ENCODE measurements around the gene EFNA3.

The EFNA3 gene

DNA sequence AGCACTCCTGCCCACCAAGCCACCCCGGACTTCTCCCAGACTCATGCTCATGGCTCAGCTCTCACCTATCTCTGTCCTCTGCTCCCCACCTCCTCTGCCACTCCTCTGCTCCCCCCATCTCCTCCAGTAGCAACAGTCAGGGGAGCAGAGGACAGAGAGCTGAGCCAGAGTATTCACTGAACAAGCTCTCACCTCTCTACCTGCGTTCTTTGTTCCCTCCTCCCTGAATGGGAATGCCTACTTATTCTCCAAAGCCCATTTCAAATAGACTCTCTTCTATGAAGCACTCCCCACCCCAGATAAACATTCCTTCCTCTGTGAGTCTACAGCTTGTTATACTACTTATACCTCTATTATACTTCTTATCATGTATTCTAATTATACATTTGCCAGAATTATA is 42.6 kb downstream of the EFNA3 start (continued):
- TF ChIP-seq ZNF513 (tag by site-specific recombination; IDR thresholded peaks at IDR 0.05) (no peak), ZNF404 (tag by site-specific recombination; IDR thresholded peaks at IDR 0.05) (no peak), EGR2 (tag by site-specific recombination; IDR thresholded peaks at IDR 0.05; ENCODE audit: low read depth) (no peak)

GRCh38 chr1:155122308-155122707 is 43.7 kb downstream of the EFNA3 start:
- H3K4me1 ChIP-seq (ENCODE audit: control insufficient read depth, insufficient read depth, low read length): 0 out of 2 replicates have a peak, but pooled peaks cover 4% of the 10 kb centered on the region
- no peak overlapping the region for H3K4me3 ChIP-seq (ENCODE audit: low read depth, low read length)
- no peaks in the 10 kb centered on the region for H3K9me3 ChIP-seq (ENCODE audit: control insufficient read depth, insufficient read depth, low read depth, low read length)
- H3K27ac ChIP-seq (ENCODE audit: extremely low read depth, low read depth, low read length): no peak overlapping the region
- H3K36me3 ChIP-seq (ENCODE audit: control insufficient read depth in 2 of 2, insufficient read depth in 1 of 2, low read length in 2 of 2): no peaks in the 10 kb centered on the region
- CTCF ChIA-PET: interaction anchor here (0.7 to 4.2 kb wide), 7 partner anchors 22 to 1320 kb away, joined by 3 to 30 read pairs (median 3); partner anchors contain the start of gene KRTCAP2
- TF ChIP-seq, protein P1, sequence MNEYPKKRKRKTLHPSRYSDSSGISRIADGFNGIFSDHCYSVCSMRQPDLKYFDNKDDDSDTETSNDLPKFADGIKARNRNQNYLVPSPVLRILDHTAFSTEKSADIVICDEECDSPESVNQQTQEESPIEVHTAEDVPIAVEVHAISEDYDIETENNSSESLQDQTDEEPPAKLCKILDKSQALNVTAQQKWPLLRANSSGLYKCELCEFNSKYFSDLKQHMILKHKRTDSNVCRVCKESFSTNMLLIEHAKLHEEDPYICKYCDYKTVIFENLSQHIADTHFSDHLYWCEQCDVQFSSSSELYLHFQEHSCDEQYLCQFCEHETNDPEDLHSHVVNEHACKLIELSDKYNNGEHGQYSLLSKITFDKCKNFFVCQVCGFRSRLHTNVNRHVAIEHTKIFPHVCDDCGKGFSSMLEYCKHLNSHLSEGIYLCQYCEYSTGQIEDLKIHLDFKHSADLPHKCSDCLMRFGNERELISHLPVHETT (tag by site-specific recombination; IDR thresholded peaks at IDR 0.05): no peak
- no peak for TF ChIP-seq OSR2 (tag by site-specific recombination; IDR thresholded peaks at IDR 0.05)
- no peak for TF ChIP-seq MEIS1 (CRISPR knock-in tag; IDR thresholded peaks at IDR 0.05; ENCODE audit: borderline replicate concordance)
- peak; percentile 65 for TF ChIP-seq ZFHX2 (tag by site-specific recombination; conservative IDR thresholded peaks at IDR 0.05)
- no peak for TF ChIP-seq KLF9 (tag by site-specific recombination; IDR thresholded peaks at IDR 0.05; ENCODE audit: low read depth)
- no peak for TF ChIP-seq ZNF174 (tag by site-specific recombination; IDR thresholded peaks at IDR 0.05)
- TF ChIP-seq, protein P2, sequence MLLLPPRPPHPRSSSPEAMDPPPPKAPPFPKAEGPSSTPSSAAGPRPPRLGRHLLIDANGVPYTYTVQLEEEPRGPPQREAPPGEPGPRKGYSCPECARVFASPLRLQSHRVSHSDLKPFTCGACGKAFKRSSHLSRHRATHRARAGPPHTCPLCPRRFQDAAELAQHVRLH (tag by site-specific recombination; IDR thresholded peaks at IDR 0.05): no peak
- TF ChIP-seq ZIC2 (tag by site-specific recombination; IDR thresholded peaks at IDR 0.05): peak; percentile 77
- TF ChIP-seq EGR2 (tag by site-specific recombination; IDR thresholded peaks at IDR 0.05; ENCODE audit: low read depth): peak; percentile 86
- no peak for TF ChIP-seq ZNF391 (tag by site-specific recombination; IDR thresholded peaks at IDR 0.05; ENCODE audit: borderline replicate concordance, low read depth)
- no peak for TF ChIP-seq GFI1B (tag by site-specific recombination; IDR thresholded peaks at IDR 0.05)
- no peak for TF ChIP-seq ZFP41 (tag by site-specific recombination; IDR thresholded peaks at IDR 0.05; ENCODE audit: borderline replicate concordance)
- TF ChIP-seq, protein P3, sequence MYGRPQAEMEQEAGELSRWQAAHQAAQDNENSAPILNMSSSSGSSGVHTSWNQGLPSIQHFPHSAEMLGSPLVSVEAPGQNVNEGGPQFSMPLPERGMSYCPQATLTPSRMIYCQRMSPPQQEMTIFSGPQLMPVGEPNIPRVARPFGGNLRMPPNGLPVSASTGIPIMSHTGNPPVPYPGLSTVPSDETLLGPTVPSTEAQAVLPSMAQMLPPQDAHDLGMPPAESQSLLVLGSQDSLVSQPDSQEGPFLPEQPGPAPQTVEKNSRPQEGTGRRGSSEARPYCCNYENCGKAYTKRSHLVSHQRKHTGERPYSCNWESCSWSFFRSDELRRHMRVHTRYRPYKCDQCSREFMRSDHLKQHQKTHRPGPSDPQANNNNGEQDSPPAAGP (tag by site-specific recombination; IDR thresholded peaks at IDR 0.05): no peak
- no peak for TF ChIP-seq ZNF350 (tag by site-specific recombination; IDR thresholded peaks at IDR 0.05)
- TF ChIP-seq HOXD13 (CRISPR knock-in tag; IDR thresholded peaks at IDR 0.05; ENCODE audit: borderline replicate concordance): no peak
- TF ChIP-seq GLIS1 (tag by site-specific recombination; IDR thresholded peaks at IDR 0.05): peak; percentile 27; the same call in 1 of the 2 replicates
- POLR2A ChIA-PET: no interaction called here

DNA sequence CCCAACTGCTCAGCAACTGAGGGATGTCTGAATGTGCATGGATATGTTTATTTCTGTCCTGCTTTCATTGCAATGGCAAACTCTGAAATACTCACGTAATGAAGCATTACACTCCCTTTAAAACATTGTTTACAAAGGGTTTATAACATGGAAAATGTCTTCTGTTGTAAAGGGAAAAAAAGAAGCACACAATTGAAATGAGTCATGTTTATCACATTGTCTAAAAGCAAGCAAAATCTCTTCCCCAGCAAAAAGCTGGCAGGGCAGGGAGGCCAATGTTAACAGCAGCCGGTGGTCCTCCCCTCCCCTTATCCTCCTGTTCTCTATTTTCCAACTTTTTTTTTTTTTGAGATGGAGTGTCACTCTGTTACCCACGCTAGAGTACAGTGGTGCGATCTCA is 45.2 kb downstream of the EFNA3 start:
- peaks cover 10% of the 10 kb centered on the region; the same call in 1 of the 2 replicates for H3K4me1 ChIP-seq (ENCODE audit: control insufficient read depth, insufficient read depth, low read length)
- H3K9me3 ChIP-seq (ENCODE audit: control insufficient read depth, insufficient read depth, low read depth, low read length): no peaks in the 10 kb centered on the region
- ChIA-PET CTCF (interaction anchor here (0.6 to 1.0 kb wide), 5 partner anchors 9 to 84 kb away, joined by 3 to 6 read pairs (median 4); no protein-coding TSS in a partner anchor), POLR2A (interaction anchor here (1.5 kb wide), 1 partner anchor 11 kb away, joined by 4 read pairs; no protein-coding TSS in a partner anchor)
- H3K4me3 ChIP-seq (ENCODE audit: low read depth, low read length): no peak overlapping the region
- no peaks in the 10 kb centered on the region for H3K36me3 ChIP-seq (ENCODE audit: control insufficient read depth in 2 of 2, insufficient read depth in 1 of 2, low read length in 2 of 2)
- no peak overlapping the region for H3K27ac ChIP-seq (ENCODE audit: extremely low read depth, low read depth, low read length)
- TF ChIP-seq RBAK (tag by site-specific recombination; IDR thresholded peaks at IDR 0.05) (no peak), ZEB2 (tag by site-specific recombination; IDR thresholded peaks at IDR 0.05) (0 out of 2 replicates have a peak, but pooled peaks have one; percentile 12), KLF8 (tag by site-specific recombination; IDR thresholded peaks at IDR 0.05) (no peak)
- TF ChIP-seq, protein P4, sequence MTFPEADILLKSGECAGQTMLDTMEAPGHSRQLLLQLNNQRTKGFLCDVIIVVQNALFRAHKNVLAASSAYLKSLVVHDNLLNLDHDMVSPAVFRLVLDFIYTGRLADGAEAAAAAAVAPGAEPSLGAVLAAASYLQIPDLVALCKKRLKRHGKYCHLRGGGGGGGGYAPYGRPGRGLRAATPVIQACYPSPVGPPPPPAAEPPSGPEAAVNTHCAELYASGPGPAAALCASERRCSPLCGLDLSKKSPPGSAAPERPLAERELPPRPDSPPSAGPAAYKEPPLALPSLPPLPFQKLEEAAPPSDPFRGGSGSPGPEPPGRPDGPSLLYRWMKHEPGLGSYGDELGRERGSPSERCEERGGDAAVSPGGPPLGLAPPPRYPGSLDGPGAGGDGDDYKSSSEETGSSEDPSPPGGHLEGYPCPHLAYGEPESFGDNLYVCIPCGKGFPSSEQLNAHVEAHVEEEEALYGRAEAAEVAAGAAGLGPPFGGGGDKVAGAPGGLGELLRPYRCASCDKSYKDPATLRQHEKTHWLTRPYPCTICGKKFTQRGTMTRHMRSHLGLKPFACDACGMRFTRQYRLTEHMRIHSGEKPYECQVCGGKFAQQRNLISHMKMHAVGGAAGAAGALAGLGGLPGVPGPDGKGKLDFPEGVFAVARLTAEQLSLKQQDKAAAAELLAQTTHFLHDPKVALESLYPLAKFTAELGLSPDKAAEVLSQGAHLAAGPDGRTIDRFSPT (tag by site-specific recombination; IDR thresholded peaks at IDR 0.05): no peak
- TF ChIP-seq, protein P5, sequence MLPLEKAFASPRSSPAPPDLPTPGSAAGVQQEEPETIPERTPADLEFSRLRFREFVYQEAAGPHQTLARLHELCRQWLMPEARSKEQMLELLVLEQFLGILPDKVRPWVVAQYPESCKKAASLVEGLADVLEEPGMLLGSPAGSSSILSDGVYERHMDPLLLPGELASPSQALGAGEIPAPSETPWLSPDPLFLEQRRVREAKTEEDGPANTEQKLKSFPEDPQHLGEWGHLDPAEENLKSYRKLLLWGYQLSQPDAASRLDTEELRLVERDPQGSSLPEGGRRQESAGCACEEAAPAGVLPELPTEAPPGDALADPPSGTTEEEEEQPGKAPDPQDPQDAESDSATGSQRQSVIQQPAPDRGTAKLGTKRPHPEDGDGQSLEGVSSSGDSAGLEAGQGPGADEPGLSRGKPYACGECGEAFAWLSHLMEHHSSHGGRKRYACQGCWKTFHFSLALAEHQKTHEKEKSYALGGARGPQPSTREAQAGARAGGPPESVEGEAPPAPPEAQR (tag by site-specific recombination; IDR thresholded peaks at IDR 0.05): no peak

Measured in HEK293 (cell line).